Body of pancreas (tissue), 4 donors: ENCODE results near the gene CLSTN1.

Experiments
- CTCF ChIP-seq, 7 experiments: fragments of 450-650 bp in 4 of 7; fragments of 200-600 bp in 3 of 7; sonication (generic) in 3 of 7; IDR thresholded peaks; one replicate each; pipeline ENCODE4 v1.5.1; 2016 to 2019; ENCODE audit warnings: antibody characterized with exemption in 7 of 7
- POLR2A ChIP-seq, 3 donors: fragments of 450-650 bp; IDR thresholded peaks; one replicate each; pipeline ENCODE4 v1.6.1; 2016; ENCODE audit warnings: antibody characterized with exemption in 3 of 3, mild to moderate bottlenecking in 2 of 3

DNA sequence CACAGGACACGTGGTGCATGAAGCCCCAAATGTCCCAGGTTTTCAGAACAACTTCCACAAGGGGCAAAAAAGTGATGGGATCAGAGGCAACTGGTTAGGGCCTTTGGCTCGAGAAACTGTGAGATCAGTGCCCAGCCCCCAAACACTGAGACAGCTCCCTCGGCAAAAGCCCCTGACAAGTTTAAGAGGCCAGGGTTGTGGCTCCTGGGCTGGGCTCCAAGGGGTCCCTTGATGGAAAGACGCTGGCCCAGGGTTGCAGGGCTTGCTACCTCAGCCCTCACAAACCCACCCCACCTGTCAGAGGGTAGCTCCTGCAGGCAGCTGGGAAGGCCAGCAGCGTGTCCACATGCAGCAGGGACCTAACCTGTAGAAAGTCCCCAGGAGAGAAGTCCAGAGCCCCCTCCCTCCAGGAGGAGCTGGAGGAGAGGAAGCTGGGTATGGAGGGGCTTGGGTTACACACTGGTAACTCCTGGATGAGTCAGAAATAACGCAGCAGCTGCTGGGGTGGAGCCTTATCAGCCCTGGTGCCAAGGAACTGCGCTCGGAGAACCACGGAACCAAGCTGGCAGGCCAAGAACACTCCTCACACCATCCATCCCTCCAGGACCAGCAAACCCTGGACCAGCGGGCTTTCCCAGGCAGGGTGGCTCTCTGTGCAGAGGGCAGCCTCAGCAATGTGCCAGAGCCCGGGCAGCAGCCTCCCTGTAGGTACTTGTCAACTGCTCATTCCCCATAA, 48.8 kb upstream of the CLSTN1 start:
- TF ChIP-seq CTCF (IDR thresholded peaks at IDR 0.05), result no peak
- no peak for TF ChIP-seq POLR2A (IDR thresholded peaks at IDR 0.05)
